T-helper 17 cell (primary cell): ENCODE results near the gene B4GALNT4. TPM values are rescaled to one million over a fixed set of nuclear protein-coding genes. Genes with fewer than 3 reads are reported as not detected.

Source experiments
- ATAC-seq: fragments of 150-1000 bp; cut with Tn5 transposase; 2 replicates; pipeline ENCODE4 v1.10.0; 2021; ENCODE audit warnings: mild to moderate bottlenecking, moderate library complexity
- DNase-seq, 3 donors: peaks; one replicate each; pipeline versions ENCODE4 v3.0.0 to v3.0.0-alpha.2; 2020 to 2021
- H3K9me3 ChIP-seq: one replicate; pipeline ENCODE4 v1.7.0; 2013; ENCODE audit warnings: low read length, mild to moderate bottlenecking; ENCODE audit not compliant: control insufficient read depth, poor library complexity, severe bottlenecking
- H3K27ac Mint-ChIP-seq: one replicate; pipeline ENCODE4 v1.8.0; 2022; ENCODE audit warnings: mild to moderate bottlenecking, moderate library complexity, mixed read lengths
- H3K27me3 Mint-ChIP-seq: one replicate; pipeline ENCODE4 v1.8.0; 2022; ENCODE audit warnings: mixed read lengths
- H3K36me3 Mint-ChIP-seq: one replicate; pipeline ENCODE4 v1.8.0; 2022; ENCODE audit warnings: low read depth, mixed read lengths
- H3K4me1 Mint-ChIP-seq: one replicate; pipeline ENCODE4 v1.8.0; 2022; ENCODE audit warnings: mild to moderate bottlenecking, mixed read lengths
- H3K4me3 Mint-ChIP-seq: one replicate; pipeline ENCODE4 v1.8.0; 2022; ENCODE audit warnings: mild to moderate bottlenecking, moderate library complexity, mixed read lengths
- total RNA-seq, 4 donors: library from RNA in 2 of 4; stranded (reverse) in 2 of 4; gene quantifications; one replicate each; pipeline ENCODE4 v1.2.3 and lab custom pipeline; 2022 to 2026

B4GALNT4 gene
- total RNA-seq, 2 donors from 2014 or later = 6.0 to 8.6 TPM

DNA sequence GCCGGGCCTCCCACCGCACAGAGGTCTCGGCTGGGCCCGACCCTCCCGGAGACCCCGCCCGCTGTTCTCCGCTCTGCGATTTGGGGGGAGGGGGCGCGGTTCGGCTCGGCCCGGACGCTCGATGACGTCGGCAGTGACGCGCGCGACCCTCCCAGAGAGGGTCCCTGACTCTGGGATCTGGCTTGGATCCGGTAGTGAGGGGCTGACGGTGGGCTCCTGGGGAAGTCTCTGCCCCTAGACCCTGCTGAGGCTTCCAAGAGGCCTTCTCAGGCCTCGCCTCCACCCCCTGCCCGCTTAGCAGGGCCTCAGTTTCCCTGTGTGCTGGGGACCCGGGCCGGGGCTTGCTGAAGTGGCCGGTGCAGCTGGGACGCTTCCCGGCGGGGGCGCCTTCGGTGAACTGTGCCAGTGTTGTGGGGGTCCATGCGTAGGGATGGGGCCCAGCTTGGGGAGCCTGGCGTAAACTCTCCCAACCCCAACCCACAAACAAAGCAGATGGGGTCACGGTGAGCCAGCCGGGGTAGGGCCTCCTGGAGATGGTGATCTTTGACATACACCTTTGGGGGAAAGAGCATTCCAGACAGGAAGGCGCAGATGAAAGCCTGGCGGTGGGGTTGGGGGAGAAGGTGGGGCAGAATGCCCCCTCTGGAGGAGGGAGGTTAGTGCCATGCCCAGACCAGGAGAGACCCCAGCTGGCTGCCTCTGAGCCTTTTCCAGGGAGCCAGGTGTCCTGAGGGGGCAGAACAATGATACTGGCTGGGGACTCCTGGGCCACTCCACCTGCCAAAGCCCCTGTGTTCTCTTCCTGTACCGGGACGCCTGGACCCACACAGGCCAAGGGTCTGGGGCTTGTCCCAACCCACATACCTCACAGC, 1.0 kb downstream of the B4GALNT4 start:
- H3K9me3 ChIP-seq = no peaks in the 10 kb centered on the region
- Mint-ChIP-seq H3K27me3 (peaks cover 29% of the 10 kb centered on the region), H3K4me3 (peak overlapping the region; percentile 50), H3K4me1 (peaks cover 21% of the 10 kb centered on the region), H3K27ac (no peak overlapping the region), H3K36me3 (peaks cover 3% of the 10 kb centered on the region)
- ATAC-seq (no peak), DNase-seq (no peak)

DNA sequence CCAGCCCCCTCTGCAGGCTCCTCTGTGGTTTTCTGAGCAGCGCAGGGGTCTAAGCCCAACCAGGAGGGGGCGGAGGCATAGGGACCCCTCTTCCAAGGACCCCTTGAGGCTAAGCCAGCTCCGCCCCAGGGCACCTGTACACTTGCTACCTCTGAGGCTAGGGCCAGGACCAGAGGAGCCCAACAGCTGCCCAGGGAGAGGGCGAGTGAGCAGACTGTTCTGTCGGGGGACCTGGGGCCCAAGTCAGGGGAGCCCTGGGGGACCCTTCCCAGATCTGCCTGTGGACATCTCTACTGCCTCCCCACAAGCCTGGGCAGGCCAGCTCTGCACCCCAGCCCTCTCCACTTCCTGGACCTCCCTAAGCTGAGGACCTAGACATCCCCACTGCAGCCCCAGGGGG, 1.8 kb downstream of the B4GALNT4 start:
- no peaks in the 10 kb centered on the region for H3K9me3 ChIP-seq
- DNase-seq = no peak
- peaks cover 21% of the 10 kb centered on the region for H3K4me1 Mint-ChIP-seq
- no peak for ATAC-seq
- peaks cover 25% of the 10 kb centered on the region for H3K27me3 Mint-ChIP-seq
- H3K36me3 Mint-ChIP-seq = peaks cover 3% of the 10 kb centered on the region
- H3K4me3 Mint-ChIP-seq = peak overlapping the region; percentile 74
- H3K27ac Mint-ChIP-seq = no peak overlapping the region

DNA sequence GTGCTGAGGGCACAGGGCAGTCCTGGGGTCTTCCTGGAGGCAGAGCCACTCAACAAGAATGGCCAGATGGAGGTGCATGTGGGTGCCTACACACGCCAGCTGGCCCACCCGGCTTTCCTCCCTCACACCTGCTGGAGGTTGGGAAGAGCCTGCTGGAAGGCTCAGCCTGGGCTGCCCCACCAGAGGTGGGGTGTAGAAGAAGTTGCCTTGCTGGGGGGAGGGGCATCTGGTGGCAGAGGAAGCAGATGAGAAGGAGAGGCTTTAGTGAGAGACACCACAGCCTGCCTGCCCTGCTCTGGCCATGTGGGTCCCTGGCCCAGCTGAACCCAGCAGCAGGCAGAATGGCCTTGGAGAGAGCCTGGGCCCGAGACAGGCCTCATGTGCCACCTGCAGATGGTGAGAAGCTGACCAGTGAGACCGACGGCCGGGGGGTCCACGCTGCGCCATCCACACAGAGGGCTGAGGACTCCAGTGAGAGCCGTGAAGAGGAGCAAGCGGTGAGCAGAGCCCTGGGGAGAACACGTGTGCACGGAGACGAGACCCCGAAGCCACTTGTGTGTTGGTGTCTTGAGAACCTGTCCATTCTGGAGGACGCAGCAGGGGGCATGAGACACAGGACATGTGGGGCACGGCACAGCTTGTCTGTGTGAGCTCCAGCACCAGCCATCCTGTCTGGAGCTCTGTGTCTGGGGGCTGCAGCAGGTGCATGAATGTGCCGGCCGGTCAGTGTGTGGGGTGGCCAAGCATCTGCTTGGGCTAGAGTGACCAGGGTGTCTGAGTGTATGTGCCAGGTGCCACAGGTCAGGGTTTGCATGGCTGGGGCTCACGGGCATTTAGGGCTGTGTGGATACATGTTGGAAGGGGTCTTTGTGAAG, 2.7 kb downstream of the B4GALNT4 start:
- H3K27me3 Mint-ChIP-seq = peaks cover 16% of the 10 kb centered on the region
- ATAC-seq (no peak), DNase-seq (no peak)
- peak overlapping the region; percentile 74 for H3K4me3 Mint-ChIP-seq
- H3K4me1 Mint-ChIP-seq = peaks cover 21% of the 10 kb centered on the region
- peak overlapping the region; percentile 16 for H3K27ac Mint-ChIP-seq
- peaks cover 3% of the 10 kb centered on the region for H3K36me3 Mint-ChIP-seq
- no peaks in the 10 kb centered on the region for H3K9me3 ChIP-seq

GRCh38 chr11:372809-373715, 3.8 kb downstream of the B4GALNT4 start:
- Mint-ChIP-seq H3K27ac (peak overlapping the region; percentile 70), H3K27me3 (peaks cover 5% of the 10 kb centered on the region), H3K4me1 (peaks cover 15% of the 10 kb centered on the region), H3K36me3 (no peaks in the 10 kb centered on the region), H3K4me3 (no peak overlapping the region)
- DNase-seq (no peak), ATAC-seq (no peak)
- H3K9me3 ChIP-seq = no peaks in the 10 kb centered on the region

GRCh38 chr11:373716-374551, 4.6 kb downstream of the B4GALNT4 start:
- Mint-ChIP-seq H3K27me3 (no peaks in the 10 kb centered on the region), H3K4me1 (peaks cover 13% of the 10 kb centered on the region), H3K27ac (peak overlapping the region; percentile 70), H3K4me3 (no peak overlapping the region), H3K36me3 (no peaks in the 10 kb centered on the region)
- no peak for DNase-seq
- ATAC-seq = no peak
- H3K9me3 ChIP-seq = no peaks in the 10 kb centered on the region

DNA sequence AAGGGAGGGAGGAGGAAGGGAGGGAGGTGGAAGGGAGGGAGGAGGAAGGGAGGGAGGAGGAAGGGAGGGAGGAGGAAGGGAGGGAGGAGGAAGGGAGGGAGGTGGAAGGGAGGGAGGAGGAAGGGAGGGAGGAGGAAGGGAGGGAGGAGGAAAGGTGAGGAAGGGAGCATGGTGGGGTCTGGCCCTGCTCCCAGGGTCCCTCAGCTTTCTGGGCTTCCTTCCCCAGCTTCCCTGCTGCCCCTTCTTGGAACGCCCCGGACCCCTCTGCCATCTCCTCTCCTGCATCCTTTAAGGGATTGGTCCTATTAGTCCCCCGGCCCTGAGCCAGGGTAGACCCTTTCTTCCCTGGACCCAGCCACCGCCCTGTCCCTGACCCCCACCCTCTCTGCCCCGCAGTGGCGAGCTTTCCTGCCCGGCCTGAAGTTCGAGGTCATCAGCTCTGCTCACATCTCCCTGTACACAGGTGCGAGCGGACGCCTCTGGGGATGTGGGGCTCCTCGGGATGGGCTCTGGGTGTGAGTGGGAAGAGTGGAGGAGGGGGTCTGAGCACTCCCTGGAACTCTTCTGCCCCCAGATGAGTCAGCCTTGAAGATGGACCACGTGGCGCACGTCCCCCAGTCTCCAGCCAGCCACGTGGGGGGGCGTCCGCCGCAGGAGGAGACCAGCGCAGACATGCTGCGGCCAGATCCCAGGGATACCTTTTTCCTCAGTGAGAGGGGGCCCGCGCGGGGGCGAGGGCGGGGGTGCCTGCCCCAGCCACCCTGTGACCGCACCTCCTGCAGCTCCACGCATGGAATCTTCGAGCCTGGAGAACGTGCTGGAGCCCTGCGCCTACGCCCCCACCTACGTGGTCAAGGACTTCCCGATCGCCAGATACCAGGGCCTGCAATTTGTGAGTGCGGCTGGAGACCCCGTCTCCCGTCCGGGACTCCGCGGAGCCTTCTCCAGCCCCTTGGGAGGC, 6.0 kb downstream of the B4GALNT4 start:
- H3K4me1 Mint-ChIP-seq = peaks cover 13% of the 10 kb centered on the region
- H3K36me3 Mint-ChIP-seq = no peaks in the 10 kb centered on the region
- no peak for ATAC-seq
- no peak overlapping the region for H3K27ac Mint-ChIP-seq
- no peak for DNase-seq
- H3K9me3 ChIP-seq = no peaks in the 10 kb centered on the region
- H3K27me3 Mint-ChIP-seq = no peaks in the 10 kb centered on the region
- no peak overlapping the region for H3K4me3 Mint-ChIP-seq

- H3K36me3 Mint-ChIP-seq = no peaks in the 10 kb centered on the region
- no peak overlapping the region for H3K4me3 Mint-ChIP-seq
- H3K4me1 Mint-ChIP-seq = peaks cover 10% of the 10 kb centered on the region
- H3K9me3 ChIP-seq = no peaks in the 10 kb centered on the region
- no peak for DNase-seq
- ATAC-seq = no peak
- H3K27me3 Mint-ChIP-seq = no peaks in the 10 kb centered on the region
- H3K27ac Mint-ChIP-seq = no peak overlapping the region
Observed at GRCh38 chr11:376531-377173, 7.4 kb downstream of the B4GALNT4 start.

DNA sequence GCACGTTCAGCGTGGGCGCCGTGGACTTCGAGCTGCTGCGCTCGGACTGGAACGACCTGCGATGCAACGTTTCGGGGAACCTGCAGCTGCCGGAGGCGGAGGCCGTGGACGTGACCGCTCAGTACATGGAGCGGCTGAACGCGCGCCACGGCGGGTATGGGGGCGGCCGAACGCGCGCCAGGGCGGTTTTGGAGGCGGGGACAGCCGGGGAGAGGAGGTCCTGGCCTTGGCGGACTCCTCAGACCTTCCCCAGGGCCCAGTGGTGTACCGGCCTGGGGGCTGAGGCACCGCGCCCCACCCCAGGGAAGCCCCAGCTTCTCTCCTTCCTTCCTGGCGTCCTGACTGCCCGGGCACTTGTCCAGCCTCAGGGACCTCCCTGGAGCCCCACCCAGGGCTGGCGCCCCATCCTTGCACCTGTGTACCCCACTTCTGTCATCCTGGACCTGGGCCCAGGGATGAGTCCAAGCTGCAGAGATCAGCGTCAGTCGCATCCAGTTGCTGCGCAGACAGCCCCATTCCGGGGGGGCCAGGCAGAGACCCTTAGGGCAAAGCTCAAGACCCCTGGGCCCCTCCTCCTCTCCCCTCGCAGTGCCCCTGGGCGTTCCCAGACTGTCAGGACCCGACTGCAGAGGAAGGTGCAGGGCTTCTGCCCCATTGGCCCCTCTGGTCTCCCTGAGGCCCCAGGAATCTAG, 8.0 kb downstream of the B4GALNT4 start:
- Mint-ChIP-seq H3K27ac (peak overlapping the region; percentile 66), H3K27me3 (no peaks in the 10 kb centered on the region), H3K4me3 (no peak overlapping the region), H3K36me3 (no peaks in the 10 kb centered on the region), H3K4me1 (peaks cover 13% of the 10 kb centered on the region)
- no peaks in the 10 kb centered on the region for H3K9me3 ChIP-seq
- ATAC-seq (no peak), DNase-seq (no peak)

DNA sequence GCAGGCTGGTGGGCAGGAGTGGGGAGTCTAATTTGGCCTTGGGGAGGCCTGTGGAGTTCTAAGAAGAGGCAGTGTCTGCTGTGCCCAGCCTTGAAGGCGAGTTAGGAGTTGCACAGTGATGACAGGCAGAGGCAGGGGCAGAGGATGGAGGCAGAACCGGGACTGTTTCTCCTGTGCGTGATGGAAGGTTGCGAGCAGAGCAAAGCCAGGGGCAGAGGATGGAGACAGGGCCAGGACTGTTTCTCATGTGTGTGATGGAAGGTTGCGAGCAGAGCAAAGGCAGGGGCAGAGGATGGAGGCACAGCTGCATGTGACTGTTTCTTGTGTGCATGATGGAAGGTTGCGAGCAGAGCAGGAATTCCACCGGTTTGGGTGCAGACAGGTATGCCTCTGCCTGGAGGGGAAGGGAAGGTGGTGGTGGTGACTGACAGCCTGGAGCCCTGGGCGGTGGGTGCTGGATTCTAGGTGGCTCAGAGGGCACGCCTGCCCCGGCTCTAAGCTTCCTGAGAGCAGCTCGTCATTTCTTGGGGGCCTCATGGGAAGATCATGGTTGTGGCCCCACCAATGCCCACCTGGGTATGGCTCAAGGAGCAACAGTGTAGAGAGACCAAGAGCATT, 8.7 kb downstream of the B4GALNT4 start:
- H3K27me3 Mint-ChIP-seq = peaks cover under 1% of the 10 kb centered on the region
- ATAC-seq = no peak
- no peaks in the 10 kb centered on the region for H3K36me3 Mint-ChIP-seq
- no peaks in the 10 kb centered on the region for H3K9me3 ChIP-seq
- peaks cover 13% of the 10 kb centered on the region for H3K4me1 Mint-ChIP-seq
- no peak overlapping the region for H3K4me3 Mint-ChIP-seq
- DNase-seq = no peak
- H3K27ac Mint-ChIP-seq = peak overlapping the region; percentile 66
